Neutrophil (primary cell): ENCODE measurements around the gene RNF152.

ENCODE experiments used
- H3K27ac ChIP-seq: fragments of 200-600 bp; sonication (generic); 2 replicates; pipeline ENCODE4 v1.5.1; 2016; ENCODE audit warnings: mild to moderate bottlenecking, moderate library complexity
- H3K27me3 ChIP-seq: fragments of 200-600 bp; sonication (generic); 2 replicates; pipeline ENCODE4 v1.6.0; 2016; ENCODE audit warnings: mild to moderate bottlenecking
- H3K36me3 ChIP-seq: fragments of 200-600 bp; sonication (generic); 2 replicates; pipeline ENCODE4 v1.5.1; 2017
- H3K4me1 ChIP-seq, 2 experiments: fragments of 200-600 bp in 1 of 2; sonication (generic) in 1 of 2; 1 replicate in 1 of 2; 2 replicates in 1 of 2; pipeline versions ENCODE4 v1.5.1 to v1.6.1; 2013 to 2016; ENCODE audit warnings: low read depth in 1 of 2, low read length in 1 of 2, mild to moderate bottlenecking in 1 of 2, moderate library complexity in 1 of 2; ENCODE audit not compliant: control insufficient read depth in 1 of 2, insufficient read depth in 1 of 2
- H3K4me3 ChIP-seq, 2 experiments: fragments of 200-600 bp in 1 of 2; sonication (generic) in 1 of 2; 1 replicate in 1 of 2; 2 replicates in 1 of 2; pipeline ENCODE4 v1.5.1; 2013 to 2016; ENCODE audit warnings: low read depth in 1 of 2, low read length in 1 of 2, mild to moderate bottlenecking in 1 of 2, moderate library complexity in 1 of 2
- H3K9me3 ChIP-seq: fragments of 200-600 bp; sonication (generic); 2 replicates; pipeline ENCODE4 v1.5.1; 2016
- TF ChIP-seq, protein P1 (sequence below): fragments of 200-600 bp; sonication (generic); IDR thresholded peaks from 2 replicates; pipeline ENCODE4 v1.5.1; 2016; ENCODE audit warnings: antibody characterized with exemption

RNF152 gene

DNA sequence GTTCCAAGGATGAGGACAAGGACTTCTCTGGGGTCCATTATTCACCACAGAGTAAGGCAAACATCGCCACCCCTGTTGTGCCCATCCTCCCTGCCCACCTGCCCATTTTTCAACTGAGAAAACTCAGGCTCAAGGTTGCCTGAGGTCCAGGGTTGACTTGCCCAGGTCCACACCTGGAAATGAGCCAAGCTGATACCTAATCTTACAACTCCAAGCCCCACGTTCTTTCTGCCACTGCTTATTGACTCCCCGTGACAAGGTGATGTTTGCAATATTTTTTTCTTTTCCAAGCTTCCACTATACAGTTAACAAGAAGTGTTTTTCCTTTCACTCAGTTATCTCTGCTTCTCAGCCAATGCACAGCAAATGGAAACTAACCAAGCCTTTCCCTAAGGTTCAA is 39.0 kb downstream of the RNF152 start:
- Histone ChIP-seq H3K27ac (no peak overlapping the region), H3K36me3 (no peaks in the 10 kb centered on the region), H3K9me3 (no peaks in the 10 kb centered on the region), H3K4me3 (no peak overlapping the region), H3K4me1 (no peaks in the 10 kb centered on the region), H3K27me3 (peaks cover 10% of the 10 kb centered on the region)
- TF ChIP-seq, protein P1, sequence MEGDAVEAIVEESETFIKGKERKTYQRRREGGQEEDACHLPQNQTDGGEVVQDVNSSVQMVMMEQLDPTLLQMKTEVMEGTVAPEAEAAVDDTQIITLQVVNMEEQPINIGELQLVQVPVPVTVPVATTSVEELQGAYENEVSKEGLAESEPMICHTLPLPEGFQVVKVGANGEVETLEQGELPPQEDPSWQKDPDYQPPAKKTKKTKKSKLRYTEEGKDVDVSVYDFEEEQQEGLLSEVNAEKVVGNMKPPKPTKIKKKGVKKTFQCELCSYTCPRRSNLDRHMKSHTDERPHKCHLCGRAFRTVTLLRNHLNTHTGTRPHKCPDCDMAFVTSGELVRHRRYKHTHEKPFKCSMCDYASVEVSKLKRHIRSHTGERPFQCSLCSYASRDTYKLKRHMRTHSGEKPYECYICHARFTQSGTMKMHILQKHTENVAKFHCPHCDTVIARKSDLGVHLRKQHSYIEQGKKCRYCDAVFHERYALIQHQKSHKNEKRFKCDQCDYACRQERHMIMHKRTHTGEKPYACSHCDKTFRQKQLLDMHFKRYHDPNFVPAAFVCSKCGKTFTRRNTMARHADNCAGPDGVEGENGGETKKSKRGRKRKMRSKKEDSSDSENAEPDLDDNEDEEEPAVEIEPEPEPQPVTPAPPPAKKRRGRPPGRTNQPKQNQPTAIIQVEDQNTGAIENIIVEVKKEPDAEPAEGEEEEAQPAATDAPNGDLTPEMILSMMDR, result no peak

DNA sequence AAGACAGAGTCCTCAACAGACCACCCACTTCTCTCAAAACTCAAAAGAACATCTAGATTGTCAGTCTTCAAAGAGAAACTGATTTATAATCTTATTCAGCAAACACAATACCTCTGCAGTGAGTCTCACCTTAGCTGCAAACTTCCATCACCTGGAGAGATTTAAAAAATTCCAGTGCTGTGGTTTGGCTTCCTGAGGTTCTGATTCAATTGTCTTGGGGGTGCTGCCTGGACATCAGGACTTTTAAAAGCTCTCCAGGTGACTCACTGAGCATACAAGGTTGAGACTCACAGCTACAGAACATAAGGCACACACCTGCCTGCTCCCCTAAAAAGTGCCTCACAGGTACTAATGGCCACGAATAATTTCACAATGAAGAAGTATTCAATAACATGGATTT is 40.3 kb downstream of the RNF152 start:
- no peaks in the 10 kb centered on the region for H3K9me3 ChIP-seq
- no peak overlapping the region for H3K4me3 ChIP-seq
- H3K4me1 ChIP-seq, result no peaks in the 10 kb centered on the region
- peaks cover 10% of the 10 kb centered on the region for H3K27me3 ChIP-seq
- TF ChIP-seq, protein P1, result no peak
- H3K27ac ChIP-seq, result no peak overlapping the region
- H3K36me3 ChIP-seq, result no peaks in the 10 kb centered on the region

DNA sequence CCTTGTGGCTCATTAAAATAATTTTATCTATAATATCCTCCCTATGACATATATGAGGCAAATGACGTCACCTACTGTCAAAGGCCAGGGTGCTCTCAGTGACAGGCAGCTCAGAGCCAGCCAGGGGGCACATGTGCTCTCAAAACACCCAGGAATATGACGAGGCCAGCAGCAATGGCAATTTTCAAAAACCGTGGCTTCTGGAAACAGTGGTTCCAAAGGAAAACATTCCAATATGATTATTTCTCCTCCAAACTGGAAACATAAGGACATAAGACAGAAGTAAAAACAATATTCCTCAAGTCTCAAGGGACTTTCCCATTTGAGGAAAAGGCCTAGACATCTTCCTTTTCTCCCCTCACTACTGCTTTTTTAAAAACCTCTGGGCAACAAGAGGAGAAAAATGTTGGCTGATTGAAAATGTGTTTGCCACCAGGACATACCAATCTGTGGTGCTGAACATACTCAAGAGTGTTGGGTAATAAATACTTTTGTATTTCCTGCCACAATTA is 40.8 kb downstream of the RNF152 start:
- TF ChIP-seq, protein P1, result no peak
- no peak overlapping the region for H3K27ac ChIP-seq
- H3K4me1 ChIP-seq, result no peaks in the 10 kb centered on the region
- H3K9me3 ChIP-seq, result no peaks in the 10 kb centered on the region
- no peak overlapping the region for H3K4me3 ChIP-seq
- no peaks in the 10 kb centered on the region for H3K36me3 ChIP-seq
- peaks cover 10% of the 10 kb centered on the region for H3K27me3 ChIP-seq

DNA sequence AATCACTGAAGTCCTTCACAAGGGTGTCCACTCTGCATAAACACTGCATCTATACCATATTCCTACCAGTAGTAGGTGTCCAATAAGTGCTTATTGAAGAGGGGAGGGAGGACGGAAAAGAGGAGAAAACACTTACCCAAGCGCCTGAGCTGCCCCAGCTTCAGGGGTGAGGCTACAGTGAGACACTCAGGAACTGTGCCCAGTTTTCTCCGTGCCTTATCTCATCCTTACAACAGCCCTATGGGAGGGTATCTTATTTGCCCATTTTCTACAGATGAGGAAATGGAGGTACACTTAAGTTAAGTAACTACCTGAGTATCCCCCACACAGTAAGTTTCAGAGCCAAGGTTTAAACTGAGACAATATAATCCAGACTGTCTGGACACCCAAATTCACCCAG is 41.5 kb downstream of the RNF152 start:
- no peak overlapping the region for H3K4me3 ChIP-seq
- TF ChIP-seq, protein P1, result no peak
- H3K9me3 ChIP-seq, result no peaks in the 10 kb centered on the region
- H3K27ac ChIP-seq, result no peak overlapping the region
- H3K4me1 ChIP-seq, result no peaks in the 10 kb centered on the region
- H3K36me3 ChIP-seq, result no peaks in the 10 kb centered on the region
- peaks cover 10% of the 10 kb centered on the region for H3K27me3 ChIP-seq

DNA sequence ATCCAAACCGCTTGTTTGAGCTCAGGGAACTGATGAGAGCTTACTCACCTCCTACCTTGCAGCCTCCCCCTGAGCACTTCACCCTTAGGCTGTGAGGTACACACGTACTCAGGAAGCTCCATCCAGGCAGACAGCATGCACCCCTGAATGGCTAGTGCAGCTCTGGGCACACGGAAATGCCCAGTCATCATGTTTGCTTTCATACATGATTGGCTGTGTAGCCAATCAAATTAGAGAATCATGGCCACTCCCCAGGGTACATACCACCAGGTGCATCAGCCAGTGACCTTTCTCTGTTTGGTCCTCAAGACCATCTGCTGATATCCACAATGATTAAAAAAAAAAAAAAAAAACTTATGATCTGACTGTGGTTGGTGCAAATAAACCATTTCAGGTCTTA is 42.1 kb downstream of the RNF152 start:
- TF ChIP-seq, protein P1, result no peak
- no peaks in the 10 kb centered on the region for H3K9me3 ChIP-seq

More for the DNA sequence above, 42.1 kb downstream of the RNF152 start:
- Histone ChIP-seq H3K27me3 (peaks cover 10% of the 10 kb centered on the region), H3K27ac (no peak overlapping the region), H3K4me1 (no peaks in the 10 kb centered on the region), H3K4me3 (no peak overlapping the region), H3K36me3 (no peaks in the 10 kb centered on the region)
